HG03095 (cell line): Measurements from ENCODE around the gene LMF2.

Experiments used
- ATAC-seq: cut with Tn5 transposase; IDR thresholded peaks from one replicate; pipeline ENCODE4 v1.9.1; 2021; ENCODE audit warnings: moderate library complexity; ENCODE audit not compliant: unreplicated experiment

Gene LMF2

DNA sequence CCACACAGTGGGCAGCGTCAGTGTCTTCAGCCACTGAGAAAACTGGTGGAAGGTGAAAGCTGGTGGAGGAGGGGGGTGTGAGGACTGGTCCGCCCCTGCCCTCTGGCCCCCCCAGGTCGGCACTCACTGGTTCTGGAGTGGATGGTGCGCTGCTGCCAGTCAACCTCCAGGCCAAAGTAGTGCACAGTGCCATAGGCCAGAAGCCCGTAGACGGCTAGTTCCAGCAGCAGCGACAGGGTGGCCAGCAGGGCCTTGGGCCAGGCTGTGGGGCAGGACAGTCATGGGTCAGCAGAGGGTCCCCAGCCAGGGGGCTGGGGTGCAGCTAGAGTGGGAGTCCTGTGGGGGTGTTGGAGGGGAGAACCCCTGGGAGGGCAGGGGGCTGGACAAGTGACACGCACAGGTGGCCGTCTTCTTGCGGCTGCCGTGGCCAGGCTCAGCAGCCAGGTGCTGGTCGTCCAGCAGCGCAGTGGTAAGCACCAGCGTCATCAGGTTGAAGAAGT, 2.2 kb downstream of the LMF2 start:
- ATAC-seq, result no peak

DNA sequence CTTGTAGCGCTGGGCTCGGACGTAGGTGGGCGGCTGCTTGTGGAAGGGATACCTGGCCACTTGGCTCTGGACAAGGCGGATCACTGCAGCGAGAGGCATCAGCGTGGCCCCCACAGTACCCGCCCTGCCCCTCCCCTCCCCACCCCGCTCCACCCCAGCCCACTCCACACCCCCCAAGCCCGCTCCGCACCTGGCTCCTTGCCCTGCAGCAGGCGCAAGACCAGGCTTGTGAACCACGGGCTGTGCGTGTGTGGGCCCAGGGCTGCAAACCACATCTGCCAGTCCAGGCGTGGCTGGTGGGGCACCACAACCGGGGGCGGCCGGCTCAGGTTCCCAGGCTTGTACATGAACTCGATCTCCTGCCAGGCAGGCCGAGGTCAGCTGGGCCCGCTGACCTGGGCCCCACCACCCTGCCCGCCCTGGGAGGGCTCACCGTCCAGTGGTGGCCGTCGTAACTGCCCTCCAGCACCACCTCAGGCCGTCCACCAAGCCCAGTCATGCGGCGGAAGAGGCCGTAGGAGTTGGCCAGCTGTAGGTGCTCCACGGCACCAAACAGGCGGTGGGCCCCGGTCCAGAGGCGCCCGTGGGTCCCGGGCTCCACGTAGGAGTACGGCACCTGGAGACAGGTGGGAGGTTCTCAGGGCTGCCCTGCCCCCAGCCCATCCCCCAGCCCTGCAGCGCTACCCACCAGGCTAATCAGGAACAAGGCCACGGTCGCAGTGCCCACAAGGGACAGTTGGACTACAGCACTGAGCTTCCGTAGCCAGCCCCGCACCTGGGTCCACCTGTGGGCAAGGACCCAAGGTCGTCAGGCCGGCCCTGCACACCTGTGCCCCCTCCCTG, 2.9 kb downstream of the LMF2 start:
- ATAC-seq, result no peak

DNA sequence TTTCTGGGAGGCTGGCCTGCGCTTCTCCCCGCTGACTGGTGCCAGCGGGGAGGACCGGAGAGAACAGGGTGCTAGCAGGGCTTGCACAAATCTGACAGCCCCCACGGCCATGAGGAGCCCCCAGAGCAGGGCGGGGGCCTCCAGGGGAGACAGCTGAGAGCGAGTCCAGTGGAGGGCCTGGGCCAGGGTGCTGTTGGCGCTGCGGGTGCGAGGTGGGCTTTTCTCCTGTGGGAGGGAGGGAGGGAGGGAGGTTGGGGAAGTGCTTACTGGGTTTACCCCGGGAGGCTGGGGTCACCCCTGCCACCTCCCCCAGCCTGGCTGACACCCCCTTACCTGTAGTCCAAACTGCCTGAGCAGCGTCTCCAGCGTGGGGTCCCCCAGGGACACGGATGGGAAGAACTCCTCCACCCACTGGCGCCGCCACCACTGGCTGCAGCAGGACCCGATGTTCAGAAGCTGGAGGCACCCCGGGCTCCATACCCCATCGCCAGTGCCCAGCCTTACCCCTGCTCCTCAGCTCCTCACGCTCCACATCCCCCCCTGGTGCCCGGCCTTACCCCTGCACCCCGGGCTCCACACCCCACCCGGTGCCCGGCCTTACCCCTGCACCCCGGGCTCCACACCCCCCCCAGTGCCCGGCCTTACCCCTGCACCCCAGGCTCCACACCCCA, 3.9 kb downstream of the LMF2 start:
- no peak for ATAC-seq

DNA sequence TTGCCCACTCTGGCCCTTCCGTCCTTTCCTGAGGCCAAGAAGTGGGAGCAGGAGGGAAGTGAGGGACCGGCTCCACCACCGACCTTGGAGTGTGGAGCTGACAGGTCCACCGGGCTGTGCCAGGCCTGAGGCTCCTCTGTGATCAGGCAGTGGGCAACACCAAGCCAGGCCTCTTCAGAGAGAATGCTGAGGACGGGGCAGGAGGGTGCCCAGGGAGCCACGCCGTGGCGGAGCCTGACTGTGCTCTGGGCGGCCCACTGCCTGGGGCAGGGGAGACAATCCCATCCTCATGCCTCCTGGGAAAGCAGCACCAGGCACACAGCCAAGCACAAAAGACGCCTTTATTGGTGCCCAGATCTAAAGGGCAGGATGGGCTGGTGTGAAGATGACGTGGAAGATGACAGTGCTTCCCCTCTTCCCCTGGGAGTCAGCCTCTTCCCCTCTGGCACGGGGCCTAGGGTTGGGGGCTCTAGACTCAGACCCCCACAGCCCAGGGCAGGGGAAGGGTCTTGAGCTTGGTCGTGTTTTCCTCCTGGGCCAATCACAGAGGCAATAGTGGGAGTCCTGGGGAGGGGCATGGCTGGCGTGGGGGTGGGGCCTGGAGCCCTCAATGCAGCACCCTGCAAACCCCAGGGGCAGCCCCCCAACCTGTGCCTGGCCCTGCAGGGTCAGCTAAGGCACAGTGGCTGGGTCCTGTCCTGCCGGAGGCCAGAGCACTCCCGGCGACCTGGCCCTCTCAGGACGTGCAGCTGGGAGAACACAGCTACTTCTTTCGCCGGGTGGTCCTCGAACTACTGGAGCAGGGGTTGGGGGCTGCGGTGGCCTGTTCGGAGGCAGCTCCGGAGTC, 4.7 kb downstream of the LMF2 start:
- ATAC-seq, result no peak

DNA sequence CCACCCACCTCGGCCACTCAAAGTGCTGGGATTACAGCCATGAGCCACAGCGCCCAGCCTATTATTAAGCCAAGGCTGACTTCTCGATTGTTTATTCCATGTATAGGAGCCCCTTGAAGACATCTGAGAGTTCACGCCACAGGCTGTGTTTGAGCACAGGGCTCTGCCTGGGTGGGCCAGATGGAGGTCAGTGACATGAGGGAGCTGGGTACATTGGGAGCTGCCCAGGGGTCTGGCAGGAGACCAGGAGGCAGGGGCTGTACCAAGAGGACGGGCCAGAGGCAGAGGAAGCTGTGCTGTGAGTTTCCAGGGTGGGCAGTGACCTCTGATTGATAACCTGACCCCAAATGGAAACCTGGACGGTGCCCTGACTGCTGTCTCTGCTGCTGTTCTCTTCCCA, 5.4 kb downstream of the LMF2 start:
- ATAC-seq, result no peak

DNA sequence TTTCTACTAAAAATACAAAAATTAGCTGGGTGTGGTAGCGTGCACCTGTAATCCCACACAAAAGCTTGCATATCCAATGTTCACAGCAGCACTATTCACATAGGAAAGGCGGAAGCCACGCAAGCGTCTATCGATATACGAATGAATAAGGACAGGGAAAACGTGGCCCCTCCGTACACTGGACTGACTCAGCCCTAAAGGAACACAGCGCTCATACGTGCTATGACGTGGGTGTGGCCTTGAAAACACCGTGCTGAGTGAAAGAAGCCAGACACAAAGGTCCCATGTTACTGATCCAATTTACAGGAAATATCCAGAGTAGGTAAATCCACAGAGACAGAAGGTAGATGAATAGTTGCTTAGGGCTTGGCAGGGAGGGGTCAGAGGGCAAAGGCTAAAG, 7.0 kb downstream of the LMF2 start:
- no peak for ATAC-seq

DNA sequence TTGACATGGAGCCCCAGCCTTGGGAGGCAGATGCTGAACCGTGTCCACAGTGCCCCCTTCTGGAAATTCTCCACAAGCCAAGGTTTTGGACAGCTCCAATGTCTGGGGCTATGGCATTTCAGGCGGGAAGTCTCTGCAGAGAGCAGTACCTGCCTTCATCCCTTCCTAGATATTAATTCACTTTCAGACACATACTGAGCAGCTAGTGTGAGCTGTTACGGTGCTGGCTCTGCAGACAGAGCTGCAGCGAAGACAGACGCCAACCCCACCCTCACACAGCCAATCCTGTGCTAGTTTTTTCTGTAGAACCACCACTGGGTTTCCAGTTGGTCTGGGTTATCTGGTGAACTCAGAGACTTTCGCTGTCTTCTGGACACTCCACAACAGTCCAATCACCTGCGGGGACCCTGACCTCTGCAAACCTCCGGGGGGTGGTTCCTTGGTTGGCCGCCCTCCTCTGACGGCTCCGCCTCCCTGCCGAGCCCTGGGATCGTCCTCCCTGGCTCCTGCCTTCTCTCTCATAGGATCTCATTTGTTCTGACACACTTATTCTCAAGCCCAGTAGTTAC, 9.1 kb downstream of the LMF2 start:
- ATAC-seq, result no peak

DNA sequence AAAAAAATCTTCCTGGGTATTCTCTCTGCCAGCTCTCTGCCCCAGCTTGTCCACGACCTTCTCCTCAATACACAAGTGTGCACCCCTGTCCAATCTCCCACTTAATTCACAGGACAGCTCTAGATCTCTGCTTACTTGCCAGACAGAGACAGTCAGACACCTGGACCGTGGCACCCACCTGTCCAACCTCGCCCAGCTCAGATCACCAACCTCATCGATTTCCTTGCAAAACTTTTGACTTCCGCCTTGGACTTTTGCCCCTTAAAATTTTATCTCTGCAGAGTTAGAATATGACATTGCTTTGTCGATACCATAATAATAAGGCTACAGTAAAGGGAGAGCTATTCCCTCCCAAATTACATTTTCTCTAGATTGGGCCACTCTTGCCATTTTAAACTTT, 10.4 kb downstream of the LMF2 start:
- ATAC-seq, result no peak

DNA sequence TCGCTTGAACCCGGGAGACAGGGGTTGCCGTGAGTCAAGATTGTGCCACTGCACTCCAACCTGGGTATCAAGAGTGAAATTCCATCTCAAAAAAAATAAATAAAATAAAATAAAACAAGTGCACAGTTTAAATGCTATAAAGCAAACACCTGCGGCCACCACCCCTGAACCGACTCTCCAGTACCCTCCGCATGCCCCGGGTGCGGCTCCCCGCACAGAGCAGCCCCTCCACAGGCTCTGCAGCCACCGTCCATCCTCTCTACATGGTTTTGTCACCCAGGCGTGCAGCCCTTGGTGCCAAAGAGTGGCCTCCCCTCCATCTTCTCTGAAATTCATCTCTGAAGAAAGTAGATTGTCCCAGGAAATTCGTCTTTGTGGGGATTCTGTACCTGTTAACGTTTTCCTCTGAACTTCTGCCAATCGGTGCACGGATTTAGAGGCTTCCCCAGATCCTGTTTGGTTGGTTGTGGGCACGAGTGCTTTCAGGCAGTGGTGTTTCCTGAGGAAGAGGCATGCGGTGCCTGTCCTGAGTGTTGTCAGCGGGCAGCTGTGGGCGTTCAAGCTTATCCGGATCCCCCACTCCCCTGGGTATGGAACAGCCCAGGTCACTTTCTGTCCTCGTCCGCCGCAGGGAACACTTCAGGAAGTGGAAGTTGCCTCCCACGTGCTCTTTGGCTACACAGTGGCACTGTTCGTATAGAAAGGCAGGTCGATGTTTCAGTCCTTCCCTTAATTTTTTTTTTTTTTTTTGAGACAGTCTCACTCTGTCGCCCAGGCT, 16.8 kb downstream of the LMF2 start:
- ATAC-seq, result no peak

DNA sequence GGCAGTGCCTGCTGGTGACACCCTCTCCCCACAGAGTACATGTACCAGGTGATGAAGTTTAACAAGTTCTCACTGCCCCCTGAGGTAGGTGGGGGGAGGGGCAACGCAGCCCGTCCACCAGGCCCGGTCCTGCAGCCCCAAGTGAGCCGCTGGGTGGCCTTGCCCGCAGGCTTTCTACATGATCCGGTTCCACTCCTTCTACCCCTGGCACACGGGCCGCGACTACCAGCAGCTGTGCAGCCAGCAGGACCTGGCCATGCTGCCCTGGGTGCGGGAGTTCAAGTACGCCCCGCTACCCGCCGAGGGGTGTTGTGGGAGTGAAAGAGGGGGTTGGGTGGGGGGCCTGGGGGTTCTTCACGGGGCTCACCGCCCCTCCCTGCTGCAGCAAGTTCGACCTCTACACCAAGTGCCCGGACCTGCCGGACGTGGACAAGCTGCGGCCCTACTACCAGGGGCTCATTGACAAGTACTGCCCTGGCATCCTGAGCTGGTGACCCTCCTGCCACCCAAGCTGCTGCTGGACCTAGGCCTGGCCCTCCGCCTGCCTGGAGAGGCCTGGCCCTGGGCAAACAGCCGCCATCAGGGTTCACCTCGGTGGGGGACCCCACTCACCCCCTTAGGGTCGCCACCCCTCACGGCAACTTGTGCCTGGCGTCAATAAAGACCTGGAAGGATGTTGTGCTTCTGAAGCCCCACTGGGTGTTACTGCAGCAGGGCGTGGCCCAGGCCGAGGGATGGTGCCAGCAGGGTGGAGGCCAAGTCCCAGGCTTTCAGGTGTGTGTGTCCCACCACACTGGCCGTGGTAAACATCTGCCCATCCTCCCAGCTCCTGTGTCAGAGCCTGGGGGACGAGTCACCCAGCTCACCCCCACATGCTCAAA, 17.9 kb downstream of the LMF2 start:
- ATAC-seq, result no peak

DNA sequence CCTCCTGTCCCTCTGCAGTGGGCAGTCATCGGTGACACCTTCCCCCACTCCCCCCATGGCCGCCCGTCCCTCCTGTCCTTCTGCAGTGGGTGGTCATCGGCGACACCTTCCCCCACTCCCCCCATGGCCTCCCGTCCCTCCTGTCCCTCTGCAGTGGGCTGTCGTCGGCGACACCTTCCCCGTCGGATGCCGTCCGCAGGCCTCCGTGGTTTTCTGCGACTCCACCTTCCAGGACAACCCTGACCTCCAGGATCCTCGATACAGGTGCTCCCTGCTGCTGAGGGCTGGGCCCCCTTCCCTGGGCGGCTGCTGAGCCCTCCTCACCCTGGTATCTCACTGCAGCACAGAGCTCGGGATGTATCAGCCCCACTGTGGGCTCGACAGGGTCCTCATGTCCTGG, 18.6 kb downstream of the LMF2 start:
- ATAC-seq, result no peak

DNA sequence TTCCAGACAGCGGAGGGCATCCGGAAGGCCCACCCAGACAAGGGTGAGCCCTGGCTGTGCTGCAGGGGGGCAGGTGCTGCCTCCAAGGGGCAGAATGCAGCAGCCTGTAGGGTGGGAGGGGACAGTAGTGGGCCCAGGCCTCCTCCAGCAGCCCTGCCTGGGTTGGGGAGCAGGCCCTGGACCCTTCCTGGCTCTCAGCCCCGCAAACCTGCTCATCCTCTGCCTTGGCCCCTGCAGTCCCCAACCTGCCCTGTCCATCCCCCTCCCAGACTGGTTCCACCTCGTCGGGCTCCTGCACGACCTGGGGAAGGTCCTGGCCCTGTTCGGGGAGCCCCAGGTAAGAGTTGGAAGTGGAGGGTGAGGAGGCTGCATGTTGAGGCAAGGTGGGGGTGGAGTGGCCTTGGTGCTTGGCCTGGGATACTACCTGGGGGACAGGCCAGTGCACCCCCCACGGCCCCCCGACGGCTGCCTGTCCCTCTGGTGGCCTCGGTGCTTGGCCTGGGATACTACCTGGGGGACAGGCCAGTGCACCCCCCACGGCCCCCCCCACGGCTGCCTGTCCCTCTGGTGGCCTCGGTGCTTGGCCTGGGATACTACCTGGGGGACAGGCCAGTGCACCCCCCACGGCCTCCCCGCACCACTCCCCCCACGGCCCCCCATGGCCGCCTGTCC, 19.4 kb downstream of the LMF2 start:
- no peak for ATAC-seq

DNA sequence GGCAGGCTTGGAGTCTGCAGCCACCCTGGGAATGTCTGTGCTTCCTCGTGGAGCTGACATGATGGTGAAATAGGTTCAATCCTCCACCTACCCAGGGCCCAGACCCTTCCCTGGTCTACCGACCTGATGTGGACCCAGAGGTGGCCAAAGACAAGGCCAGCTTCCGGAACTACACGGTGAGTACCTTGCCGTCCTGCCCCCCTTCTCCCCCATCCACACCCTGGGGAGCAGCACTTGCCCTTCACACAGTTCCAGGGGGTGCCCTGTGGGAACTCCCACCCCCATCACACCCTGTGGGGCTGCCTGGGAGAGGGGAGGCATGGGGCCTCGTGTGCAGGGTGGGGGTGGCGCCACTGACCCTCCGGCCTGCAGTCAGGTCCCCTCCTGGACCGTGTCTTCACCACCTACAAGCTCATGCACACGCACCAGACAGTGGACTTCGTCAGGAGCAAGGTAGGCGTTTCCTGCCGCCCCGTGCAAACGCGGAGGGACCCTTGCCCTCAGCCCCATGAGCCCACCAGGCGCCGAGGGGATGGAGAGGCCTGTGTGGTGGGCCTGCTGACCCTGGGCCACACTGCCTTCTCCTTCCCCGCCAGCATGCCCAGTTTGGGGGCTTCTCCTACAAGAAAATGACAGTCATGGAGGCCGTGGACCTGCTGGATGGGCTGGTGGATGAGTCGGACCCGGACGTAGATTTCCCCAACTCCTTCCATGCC, 20.1 kb downstream of the LMF2 start:
- ATAC-seq, result no peak

DNA sequence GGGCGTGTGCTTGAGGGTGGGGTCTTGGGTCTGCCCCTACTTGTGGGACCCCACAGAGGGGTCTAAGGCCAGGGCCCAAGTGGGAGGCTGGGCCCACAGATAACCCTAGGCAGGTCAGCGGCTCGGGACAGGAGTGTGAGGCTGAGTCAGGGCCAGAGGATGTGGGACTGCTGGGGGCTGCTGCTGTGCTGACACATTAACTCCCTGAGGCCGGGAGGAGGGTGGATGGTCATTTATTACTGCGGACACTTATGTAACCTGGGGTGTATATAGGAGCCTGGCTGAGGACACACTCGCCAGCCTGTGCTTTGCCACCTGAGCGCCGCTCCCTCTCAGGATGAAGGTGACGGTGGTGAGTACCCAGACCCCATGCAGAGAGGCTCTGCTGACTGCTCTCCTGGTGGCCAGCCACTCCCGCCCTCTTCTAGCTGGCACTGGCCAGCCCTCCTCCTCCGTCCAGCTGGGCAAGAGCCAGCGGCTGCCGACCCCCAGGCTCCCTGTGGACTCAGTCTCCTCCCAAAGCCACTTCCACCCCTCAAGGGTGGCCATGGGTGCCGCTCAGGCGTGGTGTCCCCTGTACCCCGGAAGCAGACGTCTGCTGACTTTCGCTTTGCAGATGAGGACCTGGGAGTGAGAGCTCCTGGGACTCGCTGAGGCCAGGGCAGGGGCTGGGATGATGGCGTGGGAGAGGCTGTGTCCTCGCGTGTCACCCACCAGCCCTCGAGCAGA, 20.8 kb downstream of the LMF2 start, which contains the start of gene MIOX:
Gene MIOX (plus strand): TSS at position 299 of the 729 bp plus-strand sequence. CDS start 39 bp downstream, at position 338.
- ATAC-seq, result no peak

DNA sequence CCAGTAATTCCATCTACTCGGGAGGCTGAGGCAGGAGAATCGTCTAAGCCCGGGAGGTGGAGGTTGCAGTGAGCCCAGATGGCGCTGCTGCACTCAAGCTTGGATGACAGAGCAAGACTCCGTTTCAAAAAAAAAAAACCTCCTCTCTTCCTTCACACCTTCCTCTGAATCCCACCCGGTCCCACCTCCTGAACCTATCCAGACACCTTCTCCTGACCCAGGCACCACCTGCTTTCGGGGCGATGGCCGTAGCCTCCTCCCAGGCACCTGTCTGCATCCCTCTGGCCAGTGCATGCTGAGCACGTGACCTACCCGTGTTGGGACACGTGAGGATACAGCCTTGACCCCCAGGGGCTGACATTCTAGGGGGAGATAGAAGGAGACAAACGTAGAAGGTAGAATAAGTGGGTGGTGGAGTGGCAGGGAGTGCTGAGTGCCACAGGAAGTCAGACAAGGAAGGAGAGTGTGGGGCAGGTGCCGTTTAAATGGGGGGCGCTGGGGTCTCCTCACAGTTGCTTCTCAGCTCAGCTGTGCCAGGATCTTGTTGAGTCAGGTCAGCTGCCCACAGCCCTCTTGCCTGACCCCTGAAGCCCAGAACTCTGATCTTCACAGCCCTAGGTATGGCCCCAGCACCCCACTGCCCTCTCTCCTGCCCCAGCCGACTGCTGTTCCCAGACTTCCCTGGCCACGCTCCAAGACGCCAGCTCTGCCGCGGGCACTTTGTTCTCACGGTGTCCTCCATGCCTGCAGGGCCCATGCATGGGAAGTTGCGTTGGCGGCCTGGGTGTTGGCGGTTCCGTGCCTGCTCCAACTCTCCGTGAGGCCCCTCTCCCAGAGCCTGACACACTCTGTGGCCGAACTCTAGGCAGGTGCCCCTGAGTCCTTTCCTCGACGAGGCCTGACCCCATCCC, 22.0 kb downstream of the LMF2 start:
- ATAC-seq, result no peak
